WTC11 (cell line): ENCODE results near the gene MECR. TPM values are rescaled to one million over a fixed set of nuclear protein-coding genes. Genes with fewer than 3 reads are reported as not detected.

Source experiments
- ATAC-seq: fragments of 200-7000 bp; cut with Tn5 transposase; 2 replicates; pipeline ENCODE4 v1.10.0; 2021; ENCODE audit warnings: mild to moderate bottlenecking, moderate library complexity
- CTCF ChIA-PET: fragments of 300-600 bp; sonication (Branson Sonifier 250); formaldehyde crosslinking; loops from one replicate; lab custom pipeline; 2021; ENCODE audit warnings: antibody characterized with exemption; lab: Charles Lee
- POLR2A ChIA-PET: fragments of 350-600 bp; sonication (Branson Sonifier 250); formaldehyde crosslinking; loops from one replicate; lab custom pipeline; 2021; ENCODE audit warnings: antibody characterized with exemption; lab: Charles Lee
- DNase-seq: peaks from one replicate; pipeline ENCODE4 v3.0.0; 2021; ENCODE audit warnings: low spot score
- H3K27ac Mint-ChIP-seq: 2 replicates; pipeline ENCODE4 v1.8.0; 2021; ENCODE audit warnings: mixed read lengths
- H3K27me3 Mint-ChIP-seq: 2 replicates; pipeline ENCODE4 v1.8.0; 2021; ENCODE audit warnings: low read depth, mild to moderate bottlenecking, moderate library complexity, mixed read lengths
- H3K36me3 Mint-ChIP-seq: 2 replicates; pipeline ENCODE4 v1.8.0; 2021; ENCODE audit warnings: mixed read lengths
- H3K4me1 Mint-ChIP-seq: 2 replicates; pipeline ENCODE4 v1.8.0; 2022; ENCODE audit warnings: mixed read lengths
- H3K4me3 Mint-ChIP-seq: 2 replicates; pipeline ENCODE4 v1.8.0; 2021; ENCODE audit warnings: mild to moderate bottlenecking, moderate library complexity, mixed read lengths
- H3K9me3 Mint-ChIP-seq: 2 replicates; pipeline ENCODE4 v1.8.0; 2021; ENCODE audit warnings: mixed read lengths
- CBFB ChIP-seq: sonication (generic); formaldehyde crosslinking; IDR thresholded peaks from 2 replicates; pipeline ENCODE4 v1.8.1; 2022; ENCODE audit warnings: mild to moderate bottlenecking, low read depth, missing genetic modification reagents
- CREB1 ChIP-seq: sonication (generic); formaldehyde crosslinking; IDR thresholded peaks from 2 replicates; pipeline ENCODE4 v1.8.0; 2023; ENCODE audit warnings: mild to moderate bottlenecking, missing genetic modification reagents
- CREM ChIP-seq: sonication (generic); formaldehyde crosslinking; IDR thresholded peaks from 2 replicates; pipeline ENCODE4 v1.8.1; 2022; ENCODE audit warnings: mild to moderate bottlenecking, missing genetic modification reagents, moderate library complexity
- EMX1 ChIP-seq: fragments of 250-450 bp; sonication (Bioruptor Pico); IDR thresholded peaks from 2 replicates; pipeline ENCODE4 v1.8.0; 2021; ENCODE audit warnings: mild to moderate bottlenecking
- ERG ChIP-seq: fragments of 250-450 bp; sonication (Bioruptor Pico); IDR thresholded peaks from 2 replicates; pipeline ENCODE4 v1.8.0; 2021; ENCODE audit warnings: mild to moderate bottlenecking
- FOXP1 ChIP-seq: sonication (generic); formaldehyde crosslinking; IDR thresholded peaks from 2 replicates; pipeline ENCODE4 v1.8.0; 2022; ENCODE audit warnings: missing genetic modification reagents, mild to moderate bottlenecking, moderate library complexity, borderline replicate concordance
- FOXP4 ChIP-seq: sonication (generic); formaldehyde crosslinking; IDR thresholded peaks from 2 replicates; pipeline ENCODE4 v1.8.0; 2022; ENCODE audit warnings: mild to moderate bottlenecking, missing genetic modification reagents
- HMGA2 ChIP-seq: fragments of 250-450 bp; sonication (Bioruptor Pico); IDR thresholded peaks from 2 replicates; pipeline ENCODE4 v1.4.0; 2021; ENCODE audit warnings: mild to moderate bottlenecking, moderate library complexity
- IRF2 ChIP-seq: sonication (generic); formaldehyde crosslinking; IDR thresholded peaks from 2 replicates; pipeline ENCODE4 v1.8.0; 2022; ENCODE audit warnings: low read depth, missing genetic modification reagents, borderline replicate concordance
- JAZF1 ChIP-seq: fragments of 250-450 bp; sonication (Bioruptor Pico); IDR thresholded peaks from 2 replicates; pipeline ENCODE4 v1.9.0; 2021; ENCODE audit warnings: moderate library complexity, mild to moderate bottlenecking, inconsistent platforms
- JUN ChIP-seq: sonication (generic); formaldehyde crosslinking; IDR thresholded peaks from 2 replicates; pipeline ENCODE4 v1.8.0; 2023; ENCODE audit warnings: mild to moderate bottlenecking, missing genetic modification reagents
- NFATC4 ChIP-seq: fragments of 250-450 bp; sonication (Bioruptor Pico); IDR thresholded peaks from 2 replicates; pipeline ENCODE4 v1.9.0; 2021; ENCODE audit warnings: mild to moderate bottlenecking
- NFYB ChIP-seq: sonication (generic); formaldehyde crosslinking; conservative IDR thresholded peaks from 2 replicates; pipeline ENCODE4 v1.8.0; 2022; ENCODE audit warnings: low read depth, missing genetic modification reagents
- NR2C2 ChIP-seq: sonication (generic); formaldehyde crosslinking; IDR thresholded peaks from 2 replicates; pipeline ENCODE4 v1.8.0; 2022; ENCODE audit warnings: mild to moderate bottlenecking, missing genetic modification reagents
- SMAD4 ChIP-seq: sonication (generic); formaldehyde crosslinking; IDR thresholded peaks from 2 replicates; pipeline ENCODE4 v1.8.0; 2022; ENCODE audit warnings: mild to moderate bottlenecking, missing genetic modification reagents
- SP1 ChIP-seq: sonication (generic); formaldehyde crosslinking; conservative IDR thresholded peaks from 2 replicates; pipeline ENCODE4 v1.8.1; 2022; ENCODE audit warnings: missing genetic modification reagents
- TCF7 ChIP-seq: sonication (generic); formaldehyde crosslinking; IDR thresholded peaks from 2 replicates; pipeline ENCODE4 v1.8.0; 2022; ENCODE audit warnings: mild to moderate bottlenecking, low read depth, missing genetic modification reagents, moderate library complexity
- USF1 ChIP-seq: sonication (generic); formaldehyde crosslinking; IDR thresholded peaks from 2 replicates; pipeline ENCODE4 v1.8.0; 2022; ENCODE audit warnings: mild to moderate bottlenecking, missing genetic modification reagents
- USF2 ChIP-seq: sonication (generic); formaldehyde crosslinking; IDR thresholded peaks from 2 replicates; pipeline ENCODE4 v1.8.1; 2023; ENCODE audit warnings: mild to moderate bottlenecking, missing genetic modification reagents, moderate library complexity
- ZNF219 ChIP-seq: sonication (generic); formaldehyde crosslinking; IDR thresholded peaks from 2 replicates; pipeline ENCODE4 v1.8.0; 2023; ENCODE audit warnings: missing genetic modification reagents, mild to moderate bottlenecking, borderline replicate concordance
- ZSCAN18 ChIP-seq: fragments of 250-450 bp; sonication (Bioruptor Pico); IDR thresholded peaks from 2 replicates; pipeline ENCODE4 v2.1.2; 2022; ENCODE audit warnings: mild to moderate bottlenecking, moderate library complexity
- total RNA-seq: library from RNA; stranded (reverse); gene quantifications from 3 replicates; pipeline ENCODE4 v1.2.3, GENCODE V29; 2021
- TF ChIP-seq, protein P1 (sequence below): fragments of 250-450 bp; sonication (Bioruptor Pico); IDR thresholded peaks from 2 replicates; pipeline ENCODE4 v1.9.0; 2021; ENCODE audit warnings: mild to moderate bottlenecking

Gene MECR
- total RNA-seq, 1 experiment from 2014 or later: 37.6 TPM

- no peak for TF ChIP-seq USF1 (CRISPR knock-in tag)
- no peak for TF ChIP-seq IRF2 (CRISPR knock-in tag)
- no peak for TF ChIP-seq NR2C2
- TF ChIP-seq EMX1: no peak
- no peak for TF ChIP-seq SMAD4
- TF ChIP-seq CREB1 (CRISPR knock-in tag): no peak
- TF ChIP-seq TCF7 (CRISPR knock-in tag): no peak
- TF ChIP-seq NFYB: no peak
- TF ChIP-seq FOXP1 (CRISPR knock-in tag): no peak
- no peak for TF ChIP-seq CREM (CRISPR knock-in tag)
Measured at GRCh38 chr1:29177022-29177705, 53.6 kb downstream of the MECR start (continued).

DNA sequence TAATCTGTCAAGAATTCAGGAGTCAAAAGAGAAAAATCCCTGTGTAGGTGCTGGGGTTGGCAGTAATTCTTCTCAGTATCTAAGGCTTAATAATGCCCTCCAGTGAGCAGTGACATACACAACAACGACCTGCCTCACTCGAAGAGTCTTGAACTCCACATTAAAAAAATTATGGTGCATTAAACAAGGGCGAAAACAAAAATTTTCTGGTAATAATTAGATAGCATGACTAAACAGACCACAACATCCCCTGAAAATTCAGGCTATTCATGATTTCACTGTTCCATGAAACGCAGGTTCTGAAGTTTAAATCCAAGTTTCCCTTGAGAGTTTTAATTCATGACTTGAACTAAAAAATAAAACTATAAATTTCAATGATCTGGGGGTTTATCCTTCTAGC lies 54.2 kb downstream of the MECR start:
- no peaks in the 10 kb centered on the region for H3K27me3 Mint-ChIP-seq
- ATAC-seq: no peak
- peaks cover 4% of the 10 kb centered on the region for H3K9me3 Mint-ChIP-seq
- DNase-seq: no peak
- H3K4me1 Mint-ChIP-seq: peaks cover 51% of the 10 kb centered on the region
- POLR2A ChIA-PET: no interaction called here
- H3K36me3 Mint-ChIP-seq: peaks cover 36% of the 10 kb centered on the region
- H3K4me3 Mint-ChIP-seq: no peak overlapping the region
- TF ChIP-seq HMGA2 (CRISPR knock-in tag) (no peak), ZSCAN18 (no peak)
- CTCF ChIA-PET: no interaction called here
- H3K27ac Mint-ChIP-seq: peak overlapping the region; percentile 53

GRCh38 chr1:29172415-29172939 lies 58.3 kb downstream of the MECR start:
- ChIA-PET CTCF (interaction anchor here (0.7 kb wide), 1 partner anchor 30 kb away, joined by 3 read pairs; no protein-coding TSS in a partner anchor), POLR2A (interaction anchor here (1.4 kb wide), 1 partner anchor 9 kb away, joined by 3 read pairs; the partner anchor contains the start of gene SRSF4)
- TF ChIP-seq SP1 (CRISPR knock-in tag): no peak
- no peak for TF ChIP-seq ZNF219 (CRISPR knock-in tag)
- no peak for TF ChIP-seq NFYB
- no peak for TF ChIP-seq USF1 (CRISPR knock-in tag)
- TF ChIP-seq JUN (CRISPR knock-in tag): no peak
- TF ChIP-seq JAZF1: no peak
- no peak for TF ChIP-seq SMAD4
- no peak for TF ChIP-seq USF2
- no peak for TF ChIP-seq FOXP4
- no peak for TF ChIP-seq NFATC4 (CRISPR knock-in tag)
- TF ChIP-seq, protein P1, sequence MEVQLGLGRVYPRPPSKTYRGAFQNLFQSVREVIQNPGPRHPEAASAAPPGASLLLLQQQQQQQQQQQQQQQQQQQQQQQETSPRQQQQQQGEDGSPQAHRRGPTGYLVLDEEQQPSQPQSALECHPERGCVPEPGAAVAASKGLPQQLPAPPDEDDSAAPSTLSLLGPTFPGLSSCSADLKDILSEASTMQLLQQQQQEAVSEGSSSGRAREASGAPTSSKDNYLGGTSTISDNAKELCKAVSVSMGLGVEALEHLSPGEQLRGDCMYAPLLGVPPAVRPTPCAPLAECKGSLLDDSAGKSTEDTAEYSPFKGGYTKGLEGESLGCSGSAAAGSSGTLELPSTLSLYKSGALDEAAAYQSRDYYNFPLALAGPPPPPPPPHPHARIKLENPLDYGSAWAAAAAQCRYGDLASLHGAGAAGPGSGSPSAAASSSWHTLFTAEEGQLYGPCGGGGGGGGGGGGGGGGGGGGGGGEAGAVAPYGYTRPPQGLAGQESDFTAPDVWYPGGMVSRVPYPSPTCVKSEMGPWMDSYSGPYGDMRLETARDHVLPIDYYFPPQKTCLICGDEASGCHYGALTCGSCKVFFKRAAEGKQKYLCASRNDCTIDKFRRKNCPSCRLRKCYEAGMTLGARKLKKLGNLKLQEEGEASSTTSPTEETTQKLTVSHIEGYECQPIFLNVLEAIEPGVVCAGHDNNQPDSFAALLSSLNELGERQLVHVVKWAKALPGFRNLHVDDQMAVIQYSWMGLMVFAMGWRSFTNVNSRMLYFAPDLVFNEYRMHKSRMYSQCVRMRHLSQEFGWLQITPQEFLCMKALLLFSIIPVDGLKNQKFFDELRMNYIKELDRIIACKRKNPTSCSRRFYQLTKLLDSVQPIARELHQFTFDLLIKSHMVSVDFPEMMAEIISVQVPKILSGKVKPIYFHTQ (CRISPR knock-in tag): no peak
- no peak for TF ChIP-seq EMX1
- no peak for TF ChIP-seq CBFB (CRISPR knock-in tag)
- no peak for TF ChIP-seq ERG (CRISPR knock-in tag)
- Mint-ChIP-seq H3K27ac (peak overlapping the region; percentile 82), H3K4me1 (peaks cover 54% of the 10 kb centered on the region), H3K9me3 (peaks cover 4% of the 10 kb centered on the region), H3K27me3 (no peaks in the 10 kb centered on the region), H3K36me3 (peaks cover 26% of the 10 kb centered on the region), H3K4me3 (no peak overlapping the region)
- DNase-seq (no peak), ATAC-seq (no peak)
